NCI-H2227 (cell line): ENCODE measurements around the gene BSND.

Source experiments
- DNase-seq: peaks from one replicate; lab custom pipeline; 2025; ENCODE audit not compliant: unreplicated experiment; lab: John Stamatoyannopoulos, UW

The BSND gene

DNA sequence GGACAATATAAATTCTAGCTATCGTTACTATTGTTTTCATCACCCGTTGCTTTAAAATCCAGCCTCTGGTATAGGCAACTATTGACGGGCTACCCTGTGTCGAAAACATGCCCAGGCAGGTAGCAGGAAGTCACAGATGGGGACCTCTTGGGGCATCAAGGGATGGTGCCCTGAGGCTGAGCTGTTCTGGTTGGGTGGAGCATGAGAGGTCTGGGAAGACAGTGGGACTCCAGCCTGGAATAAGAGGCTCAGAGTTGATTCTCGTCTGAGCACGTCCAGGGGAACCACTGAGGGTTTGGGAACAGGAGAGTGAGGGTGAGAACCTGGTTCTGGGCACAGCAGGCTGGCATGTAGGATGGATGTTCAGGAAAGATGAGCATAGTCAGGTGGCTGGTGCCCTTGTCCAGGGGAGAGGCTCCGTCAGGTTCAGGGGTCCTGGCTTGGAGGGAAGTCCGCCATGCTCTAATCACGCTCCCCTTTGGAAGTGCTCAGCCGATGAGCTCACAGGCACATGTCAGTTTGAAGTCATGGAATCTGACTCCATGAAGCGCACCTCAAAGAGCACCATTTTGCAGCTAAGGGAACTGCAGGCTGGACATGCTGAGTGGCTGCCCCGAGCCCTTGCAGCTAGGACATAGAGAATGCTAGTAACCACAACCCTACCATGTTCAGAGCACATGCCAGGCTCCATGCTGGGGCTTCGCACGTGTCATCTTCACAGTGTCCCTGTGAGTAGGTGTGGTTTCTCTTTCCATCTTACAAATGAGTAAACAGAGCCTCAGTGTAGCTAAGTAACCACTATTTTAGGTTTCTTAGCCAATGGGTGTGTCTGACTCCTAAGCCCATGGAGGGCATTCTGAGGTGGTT, 61.6 kb downstream of the BSND start:
- DNase-seq: no peak

DNA sequence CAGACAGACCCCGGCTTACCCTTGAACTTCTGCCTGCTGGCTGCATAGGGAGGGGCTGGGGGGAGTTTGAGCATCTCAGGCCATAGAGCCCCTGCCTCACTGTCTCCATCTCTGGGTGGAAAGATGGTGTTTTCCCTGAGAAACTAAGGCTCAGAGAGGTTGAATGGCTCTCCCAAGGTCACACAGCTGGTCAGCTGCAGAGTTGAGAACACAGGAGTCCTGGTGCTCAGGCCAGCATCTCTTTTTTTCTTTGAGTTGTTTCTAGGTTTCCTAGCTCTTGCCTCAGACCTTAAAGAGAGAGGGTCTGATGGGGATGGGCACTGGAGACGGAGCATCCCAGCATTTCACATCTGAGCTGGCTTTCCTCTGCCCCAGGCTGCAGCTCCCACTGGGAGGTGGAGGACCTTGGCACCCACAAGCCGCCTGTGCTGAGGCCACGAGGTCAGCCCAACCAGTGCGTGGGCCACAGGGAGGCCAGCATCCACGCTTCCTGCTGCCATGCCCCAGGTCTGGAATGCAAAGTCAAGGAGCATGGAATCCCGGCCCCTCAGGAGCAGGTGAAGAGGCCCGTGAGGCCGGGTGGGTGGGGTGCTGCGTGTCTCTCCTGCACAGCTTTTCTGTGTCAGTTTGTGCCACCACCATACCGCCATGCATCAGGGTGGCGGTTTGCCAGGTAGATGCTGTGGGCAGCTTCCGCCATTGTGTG, 62.4 kb downstream of the BSND start:
- no peak for DNase-seq
